Endothelial cell of umbilical vein (primary cell): ENCODE measurements around the gene STARD9. TPM values are rescaled to one million over a fixed set of nuclear protein-coding genes. Genes with fewer than 3 reads are reported as not detected.

Source experiments
- BruUV-seq: library from RNA; stranded (reverse); fragments of 400-500 nt; replicated peaks from 2 replicates; lab custom pipeline; 2021; lab: Mats Ljungman, UMichigan
- CTCF ChIA-PET: fragments of 300-600, 350-600 bp; sonication (Branson Sonifier 250); formaldehyde crosslinking; loops from one replicate; lab custom pipeline; 2021; ENCODE audit warnings: antibody characterized with exemption, inconsistent platforms; lab: Charles Lee
- POLR2A ChIA-PET: fragments of 300-600, 350-600 bp; sonication (Branson Sonifier 250); formaldehyde crosslinking; loops from one replicate; lab custom pipeline; 2021; ENCODE audit warnings: antibody characterized with exemption, inconsistent platforms; lab: Charles Lee
- DNase-seq: peaks from one replicate; pipeline ENCODE4 v3.0.0-alpha.2; 2011; ENCODE audit warnings: low read depth, low spot score
- FAIRE-seq: peaks from 2 replicates; lab custom pipeline; 2011; peaks lifted over from hg19 to GRCh38; lab: Jason Lieb, UNC
- H2AFZ ChIP-seq: 2 replicates; pipeline ENCODE4 v1.6.0; 2012; ENCODE audit warnings: low read depth, low read length, control low read depth, inconsistent platforms
- H3K27ac ChIP-seq: 2 replicates; pipeline ENCODE4 v1.5.1; 2011; ENCODE audit warnings: low read depth, mild to moderate bottlenecking, control low read depth, low read length, moderate library complexity; ENCODE audit not compliant: insufficient read depth
- H3K27me3 ChIP-seq, 2 experiments: 2 replicates each; pipeline versions ENCODE4 v1.6.0 to v1.6.1; 2011; ENCODE audit warnings: low read length in 2 of 2, mixed read lengths in 1 of 2; ENCODE audit not compliant: control insufficient read depth in 2 of 2, insufficient read depth in 2 of 2
- H3K36me3 ChIP-seq, 2 experiments: 2 replicates in 1 of 2; 3 replicates in 1 of 2; pipeline ENCODE4 v1.5.1; 2011; ENCODE audit warnings: low read length in 2 of 2, mild to moderate bottlenecking in 1 of 2, moderate library complexity in 1 of 2; ENCODE audit not compliant: control insufficient read depth in 2 of 2, insufficient read depth in 2 of 2; ENCODE audit errors: extremely low read depth in 1 of 2
- H3K4me1 ChIP-seq: 3 replicates; pipeline ENCODE4 v1.5.1; 2011; ENCODE audit warnings: mild to moderate bottlenecking, low read length; ENCODE audit not compliant: control insufficient read depth, insufficient read depth; ENCODE audit errors: extremely low read depth
- H3K4me2 ChIP-seq: 2 replicates; pipeline ENCODE4 v1.6.1; 2011; ENCODE audit warnings: low read length, control low read depth, mixed read lengths; ENCODE audit not compliant: insufficient read depth
- H3K4me3 ChIP-seq, 3 experiments: fragments of 200-600 bp in 1 of 3; sonication (generic), shearing (Covaris generic) in 1 of 3; replicated peaks in 1 of 3; 2 replicates each; pipeline ENCODE4 v1.5.1; 2011 to 2016; ENCODE audit warnings: control low read depth in 3 of 3, low read length in 3 of 3, mild to moderate bottlenecking in 2 of 3, inconsistent platforms in 1 of 3, low read depth in 1 of 3, moderate library complexity in 1 of 3; ENCODE audit not compliant: insufficient read depth in 1 of 3
- H3K79me2 ChIP-seq: 2 replicates; pipeline ENCODE4 v1.6.0; 2012; ENCODE audit warnings: low read length, inconsistent platforms; ENCODE audit not compliant: control insufficient read depth, insufficient read depth
- H3K9ac ChIP-seq: replicated peaks from 2 replicates; pipeline ENCODE3; 2011; ENCODE audit warnings: low read length, control low read depth; ENCODE audit not compliant: insufficient read depth; ENCODE audit errors: extremely low read depth
- H3K9me1 ChIP-seq: replicated peaks from 3 replicates; pipeline ENCODE4 v1.6.0; 2011; ENCODE audit warnings: mild to moderate bottlenecking, low read length; ENCODE audit not compliant: control insufficient read depth, insufficient read depth; ENCODE audit errors: extremely low read depth
- H3K9me3 ChIP-seq: replicated peaks from 2 replicates; pipeline ENCODE4 v1.5.1; 2012; ENCODE audit warnings: low read length, inconsistent platforms; ENCODE audit not compliant: control insufficient read depth, insufficient read depth
- H4K20me1 ChIP-seq: replicated peaks from 2 replicates; pipeline ENCODE3; 2011; ENCODE audit warnings: mild to moderate bottlenecking, low read length; ENCODE audit not compliant: control insufficient read depth, insufficient read depth; ENCODE audit errors: extremely low read depth
- CTCF ChIP-seq, 2 donors: IDR thresholded peaks; 1 replicate in 1 of 2; 2 replicates in 1 of 2; pipeline ENCODE4 v1.5.1; 2011; ENCODE audit warnings: low read length in 2 of 2, mild to moderate bottlenecking in 2 of 2, moderate library complexity in 2 of 2, control low read depth in 1 of 2, inconsistent platforms in 1 of 2, low read depth in 1 of 2; ENCODE audit not compliant: insufficient read depth in 1 of 2; ENCODE audit errors: extremely low read depth in 1 of 2
- EZH2 ChIP-seq: IDR thresholded peaks from 2 replicates; pipeline ENCODE4 v1.6.1; 2012; ENCODE audit warnings: borderline replicate concordance, low read depth, mild to moderate bottlenecking, moderate library complexity, low read length, inconsistent platforms; ENCODE audit not compliant: severe bottlenecking
- FOS ChIP-seq: IDR thresholded peaks from 2 replicates; pipeline ENCODE4 v1.6.1; 2011; ENCODE audit warnings: mild to moderate bottlenecking, low read length, moderate library complexity, borderline replicate concordance; ENCODE audit not compliant: insufficient read depth
- GATA2 ChIP-seq: IDR thresholded peaks from 2 replicates; pipeline ENCODE4 v1.7.0; 2011; ENCODE audit warnings: low read depth, mild to moderate bottlenecking, moderate library complexity, mixed read lengths, low read length; ENCODE audit not compliant: insufficient read length, insufficient read depth
- JUN ChIP-seq: IDR thresholded peaks from 2 replicates; pipeline ENCODE4 v1.6.1; 2011; ENCODE audit warnings: borderline replicate concordance, low read depth; ENCODE audit not compliant: insufficient read length, insufficient read depth
- MAX ChIP-seq: IDR thresholded peaks from 2 replicates; pipeline ENCODE4 v1.6.1; 2011; ENCODE audit not compliant: insufficient read depth, insufficient read length
- MYC ChIP-seq: IDR thresholded peaks from one replicate; pipeline ENCODE4 v1.6.1; 2011; ENCODE audit warnings: mild to moderate bottlenecking, low read depth, low read length
- POLR2A ChIP-seq: IDR thresholded peaks from 2 replicates; pipeline ENCODE4 v1.6.1; 2012; ENCODE audit warnings: low read depth, mild to moderate bottlenecking, control low read depth, low read length
- POLR2AphosphoS5 ChIP-seq: IDR thresholded peaks from 2 replicates; pipeline ENCODE4 v1.6.1; 2012; ENCODE audit warnings: low read depth, mild to moderate bottlenecking, control low read depth, low read length, moderate library complexity; ENCODE audit not compliant: insufficient read depth
- dilution Hi-C: fragments of 300-500 bp; cut with MboI; formaldehyde crosslinking; loops from one replicate; pipeline ENCODE4 v1.15.0; 2019; ENCODE audit warnings: low sequenced_read_pairs; ENCODE audit not compliant: extremely low pct_ligation_motif_present
- intact Hi-C: fragments of 100-400 bp; cut with micrococcal nuclease; formaldehyde crosslinking; loops from one replicate; pipeline ENCODE4 v1.10.0; 2022
- polyA plus RNA-seq, 4 experiments: library from polyadenylated mRNA; depleted of rRNA in 3 of 4; stranded (reverse) in 3 of 4; unstranded in 1 of 4; fragments of >200 nt; gene quantifications; 2 replicates each; pipeline versions ENCODE4 v1.2.1 to v1.2.3, GENCODE V29; 2011 to 2012; ENCODE audit warnings: missing spikeins in 1 of 4
- total RNA-seq: library from RNA; stranded (reverse); gene quantifications from 2 replicates; pipeline ENCODE4 v1.2.3, GENCODE V29; 2021

The STARD9 gene
- total and polyA plus RNA-seq, 2 donors (not counting 3 experiments of a cell fraction or from before 2014, with no cell fraction given): 4.6 to 17.5 TPM

GRCh38 chr15:42721016-42721415 is 145.6 kb downstream of the STARD9 start:
- H3K9me1 ChIP-seq: no peaks in the 10 kb centered on the region
- no peaks in the 10 kb centered on the region for H3K27me3 ChIP-seq
- no peak overlapping the region for H3K4me2 ChIP-seq
- H3K4me1 ChIP-seq: no peaks in the 10 kb centered on the region
- no peak overlapping the region for H3K9ac ChIP-seq
- ChIA-PET POLR2A (no interaction called here), CTCF (no interaction called here)
- DNase-seq (no peak), FAIRE-seq (no peak)
- H3K4me3 ChIP-seq: no peak overlapping the region
- H2AFZ ChIP-seq: no peak overlapping the region
- no peak overlapping the region for H3K27ac ChIP-seq
- no peaks in the 10 kb centered on the region for H3K79me2 ChIP-seq
- BruUV-seq: no TSS peak
- intact Hi-C loops: no loop called here
- H3K36me3 ChIP-seq: peaks cover 14 to 33% of the 10 kb centered on the region in 2 experiments
- H4K20me1 ChIP-seq: no peaks in the 10 kb centered on the region
- H3K9me3 ChIP-seq: no peaks in the 10 kb centered on the region
- dilution Hi-C loops: no loop called here
- TF ChIP-seq FOS: no peak
- no peak for TF ChIP-seq GATA2
- TF ChIP-seq POLR2A: no peak
- TF ChIP-seq MAX: no peak
- no peak for TF ChIP-seq JUN
- TF ChIP-seq CTCF (IDR thresholded peaks at IDR 0.05; ENCODE audit: extremely low read depth in 1 of 2, insufficient read depth in 1 of 2, low read depth in 1 of 2, low read length in 2 of 2): no peak
- TF ChIP-seq EZH2: no peak
- TF ChIP-seq MYC: no peak
- TF ChIP-seq POLR2AphosphoS5: no peak
